Kidney (tissue), 14 donors: ENCODE data around the gene DEUP1. TPM values are rescaled to one million over a fixed set of nuclear protein-coding genes. Genes with fewer than 3 reads are reported as not detected.

Experiments used
- DNase-seq, 5 donors: peaks; one replicate each; pipeline ENCODE4 v3.0.0-alpha.2; 2013 to 2020
- FAIRE-seq: peaks from 2 replicates; lab custom pipeline; 2012; peaks lifted over from hg19 to GRCh38; lab: Jason Lieb, UNC
- H3K27ac ChIP-seq, 2 donors: one replicate each; pipeline ENCODE4 v1.7.0; 2013; ENCODE audit warnings: low read depth in 2 of 2, low read length in 2 of 2, inconsistent platforms in 1 of 2
- H3K27me3 ChIP-seq: one replicate; pipeline ENCODE4 v1.7.1; 2013; ENCODE audit warnings: low read length, inconsistent platforms; ENCODE audit not compliant: control insufficient read depth, insufficient read depth
- H3K36me3 ChIP-seq, 3 donors: one replicate each; pipeline versions ENCODE4 v1.7.0 to v1.7.1; 2013; ENCODE audit warnings: low read length in 3 of 3, control low read depth in 1 of 3, inconsistent platforms in 1 of 3; ENCODE audit not compliant: insufficient read depth in 3 of 3, control insufficient read depth in 2 of 3
- H3K4me1 ChIP-seq, 3 donors: one replicate each; pipeline versions ENCODE4 v1.7.0 to v1.7.1; 2013; ENCODE audit warnings: low read length in 3 of 3, inconsistent platforms in 1 of 3, low read depth in 1 of 3; ENCODE audit not compliant: control insufficient read depth in 2 of 3, insufficient read depth in 2 of 3
- H3K4me3 ChIP-seq, 3 donors: one replicate each; pipeline versions ENCODE4 v1.7.0 to v1.8.1; 2013; ENCODE audit warnings: low read length in 3 of 3, control low read depth in 1 of 3, inconsistent platforms in 1 of 3
- H3K9ac ChIP-seq, 3 donors: one replicate each; pipeline versions ENCODE4 v1.7.0 to v1.7.1; 2013; ENCODE audit warnings: low read length in 3 of 3, control low read depth in 1 of 3, inconsistent platforms in 1 of 3
- H3K9me3 ChIP-seq, 3 donors: one replicate each; pipeline versions ENCODE4 v1.7.0 to v1.7.1; 2013; ENCODE audit warnings: low read length in 3 of 3, control low read depth in 1 of 3, inconsistent platforms in 1 of 3; ENCODE audit not compliant: control insufficient read depth in 2 of 3, insufficient read depth in 1 of 3
- CTCF ChIP-seq: IDR thresholded peaks from 3 replicates; pipeline ENCODE4 v1.5.1; 2012; ENCODE audit warnings: mild to moderate bottlenecking, moderate library complexity, borderline replicate concordance; ENCODE audit not compliant: insufficient read depth; ENCODE audit errors: extremely low read depth
- intact Hi-C: fragments of 100-400 bp; cut with DNase I; formaldehyde crosslinking; loops from one replicate; pipeline ENCODE4 v1.11.1; 2022
- polyA plus RNA-seq: library from polyadenylated mRNA; stranded (reverse); fragments of 350-450 nt; fragmentation: Illumina TruSeq; extraction: RNeasy Lipid Tissue Mini Kit (QIAGEN cat#74804); gene quantifications from one replicate; pipeline ENCODE4 v1.2.3, GENCODE V29; 2014; ENCODE audit warnings: low read depth, low replicate concordance; ENCODE audit not compliant: insufficient read depth
- total RNA-seq: library from RNA; stranded (reverse); fragmentation: NEBNext Ultra II Directional; extraction: Animal tissue kit (Norgen Biotek cat#: 25700); gene quantifications from one replicate; pipeline ENCODE4 v1.2.1, GENCODE V29; 2021
- donor health status: control.
- donor health status: control.
- donor health status: control.
- donor health status: control.
- donor health status: control.
- donor health status: DM: yes; HTN: yes; CAD: no.
- donor health status: Normal renal cell carcinoma (clear cell type).

The DEUP1 gene
- total and polyA plus RNA-seq, 2 donors from 2014 or later: 0.57 to 0.88 TPM

GRCh38 chr11:93288079-93288478 lies 42.5 kb upstream of the DEUP1 start:
- DNase-seq (peak in 1 of 5 donors; percentile 31), FAIRE-seq (no peak)
- H3K9me3 ChIP-seq: no peaks in the 10 kb centered on the region
- no peak for TF ChIP-seq CTCF
- H3K36me3 ChIP-seq: no peaks in the 10 kb centered on the region
- no peak overlapping the region for H3K4me3 ChIP-seq
- H3K4me1 ChIP-seq: no peaks in the 10 kb centered on the region
- intact Hi-C loops: no loop called here
- no peak overlapping the region for H3K9ac ChIP-seq
- H3K27ac ChIP-seq: no peak overlapping the region
- H3K27me3 ChIP-seq: no peaks in the 10 kb centered on the region

- TF ChIP-seq CTCF: no peak
- DNase-seq (no peak), FAIRE-seq (no peak)
- Histone ChIP-seq H3K4me1 (no peaks in the 10 kb centered on the region), H3K27me3 (no peaks in the 10 kb centered on the region), H3K4me3 (no peak overlapping the region), H3K36me3 (no peaks in the 10 kb centered on the region), H3K9me3 (no peaks in the 10 kb centered on the region), H3K27ac (no peak overlapping the region), H3K9ac (no peak overlapping the region)
- intact Hi-C loops: no loop called here
These were observed 41.8 kb upstream of the DEUP1 start for GRCh38 chr11:93288767-93289166.

GRCh38 chr11:93289782-93290463 lies 40.6 kb upstream of the DEUP1 start:
- DNase-seq: no peak
- H3K4me3 ChIP-seq: no peak overlapping the region
- H3K36me3 ChIP-seq: no peaks in the 10 kb centered on the region
- no peaks in the 10 kb centered on the region for H3K9me3 ChIP-seq
- H3K27ac ChIP-seq: no peak overlapping the region
- H3K4me1 ChIP-seq: no peaks in the 10 kb centered on the region
- H3K9ac ChIP-seq: no peak overlapping the region
- intact Hi-C loops: no loop called here
- no peak for TF ChIP-seq CTCF
- no peak for FAIRE-seq
- no peaks in the 10 kb centered on the region for H3K27me3 ChIP-seq

GRCh38 chr11:93291110-93291509 lies 39.4 kb upstream of the DEUP1 start:
- no peak overlapping the region for H3K4me3 ChIP-seq
- no peaks in the 10 kb centered on the region for H3K9me3 ChIP-seq
- TF ChIP-seq CTCF: no peak
- H3K27me3 ChIP-seq: no peaks in the 10 kb centered on the region
- no peak overlapping the region for H3K27ac ChIP-seq
- DNase-seq (no peak), FAIRE-seq (no peak)
- no peaks in the 10 kb centered on the region for H3K36me3 ChIP-seq
- H3K9ac ChIP-seq: no peak overlapping the region
- no peaks in the 10 kb centered on the region for H3K4me1 ChIP-seq
- intact Hi-C loops: no loop called here
